DMS 273 treated with DMSO at 0.1 percent for 48 hours (cell line): ENCODE data around the gene ARX.

ENCODE experiments used
- DNase-seq: peaks from one replicate; lab custom pipeline; 2025; lab: John Stamatoyannopoulos, UW

ARX gene

GRCh38 chrX:25016938-25017598 lies 1.3 kb upstream of the ARX start:
- no peak for DNase-seq

- DNase-seq, result no peak
Observed at GRCh38 chrX:25016361-25016671, 551 bp upstream of the ARX start.

GRCh38 chrX:25014366-25014838 lies 1.4 kb downstream of the ARX start:
- DNase-seq, result no peak

- no peak for DNase-seq
Observed at GRCh38 chrX:25013632-25014365, 2.0 kb downstream of the ARX start.

- no peak for DNase-seq
Observed at GRCh38 chrX:25012793-25013631, 2.8 kb downstream of the ARX start.

GRCh38 chrX:25012433-25012735 lies 3.4 kb downstream of the ARX start:
- DNase-seq, result no peak

GRCh38 chrX:25011589-25012432 lies 4.0 kb downstream of the ARX start:
- no peak for DNase-seq

GRCh38 chrX:25010784-25011588 lies 4.8 kb downstream of the ARX start:
- DNase-seq, result no peak

GRCh38 chrX:25009407-25009806 lies 6.4 kb downstream of the ARX start:
- no peak for DNase-seq

- DNase-seq, result no peak
Observed at GRCh38 chrX:25007059-25008053, 8.4 kb downstream of the ARX start.

GRCh38 chrX:25006586-25007058 lies 9.1 kb downstream of the ARX start:
- DNase-seq, result no peak

- no peak for DNase-seq
Observed at GRCh38 chrX:25005382-25006185, 10.2 kb downstream of the ARX start.

- no peak for DNase-seq
Observed at GRCh38 chrX:25005034-25005381, 10.8 kb downstream of the ARX start.

- no peak for DNase-seq
Observed at GRCh38 chrX:25004485-25005032, 11.2 kb downstream of the ARX start.

- DNase-seq, result no peak
Observed at GRCh38 chrX:25004040-25004439, 11.7 kb downstream of the ARX start.

GRCh38 chrX:25003066-25003849 lies 12.5 kb downstream of the ARX start:
- DNase-seq, result no peak

GRCh38 chrX:25002661-25003020 lies 13.1 kb downstream of the ARX start:
- no peak for DNase-seq
